MM.1S (cell line): Measurements from ENCODE around the gene OR12D2.

Experiments used
- DNase-seq: peaks from one replicate; pipeline ENCODE4 v3.0.0-alpha.2; 2015
- H2AFZ ChIP-seq: fragments of 300-600 bp; sonication (generic); 2 replicates; pipeline ENCODE4 v1.6.0; 2016; ENCODE audit warnings: antibody characterized with exemption, low read length
- H3F3A ChIP-seq: fragments of 300-600 bp; sonication (generic); 2 replicates; pipeline ENCODE4 v1.6.1; 2016; ENCODE audit warnings: mild to moderate bottlenecking, antibody characterized with exemption, low read length, moderate library complexity, mixed read lengths; ENCODE audit not compliant: insufficient read depth
- H3K27ac ChIP-seq: fragments of 300-600 bp; sonication (generic); 2 replicates; pipeline ENCODE4 v1.5.1; 2016; ENCODE audit warnings: mild to moderate bottlenecking, low read length
- H3K27me3 ChIP-seq: fragments of 300-600 bp; sonication (generic); replicated peaks from 2 replicates; pipeline ENCODE4 v1.6.0; 2016; ENCODE audit warnings: low read length; ENCODE audit not compliant: insufficient read depth
- H3K36me3 ChIP-seq: fragments of 300-600 bp; sonication (generic); replicated peaks from 2 replicates; pipeline ENCODE4 v1.6.1; 2016; ENCODE audit warnings: mild to moderate bottlenecking, low read length, mixed read lengths; ENCODE audit not compliant: insufficient read depth
- H3K4me1 ChIP-seq: fragments of 300-600 bp; sonication (generic); 2 replicates; pipeline ENCODE4 v1.6.1; 2016; ENCODE audit warnings: low read length, mixed read lengths
- H3K4me2 ChIP-seq: fragments of 300-600 bp; sonication (generic); 2 replicates; pipeline ENCODE4 v1.6.0; 2016; ENCODE audit warnings: low read depth, low read length
- H3K4me3 ChIP-seq: fragments of 300-600 bp; sonication (generic); 2 replicates; pipeline ENCODE4 v1.5.1; 2016; ENCODE audit warnings: low read length, mixed read lengths
- H3K79me2 ChIP-seq: fragments of 300-600 bp; sonication (generic); 2 replicates; pipeline ENCODE4 v1.6.1; 2016; ENCODE audit warnings: mixed run types, low read length, mixed read lengths
- H3K9ac ChIP-seq: fragments of 300-600 bp; sonication (generic); 2 replicates; pipeline ENCODE4 v1.6.1; 2016; ENCODE audit warnings: low read length, mixed read lengths
- H3K9me2 ChIP-seq: fragments of 300-600 bp; sonication (generic); replicated peaks from 2 replicates; pipeline ENCODE4 v1.6.1; 2016; ENCODE audit warnings: mild to moderate bottlenecking, low read length, mixed read lengths; ENCODE audit not compliant: insufficient read depth
- H3K9me3 ChIP-seq: fragments of 300-600 bp; sonication (generic); replicated peaks from 2 replicates; pipeline ENCODE4 v1.6.1; 2016; ENCODE audit warnings: mild to moderate bottlenecking, low read length, mixed read lengths; ENCODE audit not compliant: insufficient read depth
- H4K20me1 ChIP-seq: fragments of 300-600 bp; sonication (generic); 2 replicates; pipeline ENCODE4 v1.6.1; 2016; ENCODE audit warnings: mild to moderate bottlenecking, low read length, moderate library complexity, mixed read lengths; ENCODE audit not compliant: insufficient read depth
- CTCF ChIP-seq: fragments of 300-600 bp; sonication (generic); IDR thresholded peaks from 2 replicates; pipeline ENCODE4 v1.5.1; 2016; ENCODE audit warnings: antibody characterized with exemption, low read length, mixed read lengths
- EZH2 ChIP-seq: fragments of 300-600 bp; sonication (generic); optimal IDR thresholded peaks from 2 replicates; pipeline ENCODE3; 2017; ENCODE audit warnings: low read depth, mild to moderate bottlenecking, antibody characterized with exemption, low read length, mixed read lengths
- EZH2phosphoT487 ChIP-seq: fragments of 300-600 bp; sonication (generic); IDR thresholded peaks from 2 replicates; pipeline ENCODE4 v1.6.1; 2018; ENCODE audit warnings: antibody characterized with exemption, low read length

OR12D2 gene

GRCh38 chr6:29368765-29369164 lies 26.7 kb upstream of the OR12D2 start, which contains the start of gene OR5V1:
Gene OR5V1, minus strand, starts transcription at chr6:29368865. Its CDS starts 12,670 bp downstream, at chr6:29356195.
- H3K27me3 ChIP-seq = no peaks in the 10 kb centered on the region
- H2AFZ ChIP-seq = no peak within 1 kb of the TSS

DNA sequence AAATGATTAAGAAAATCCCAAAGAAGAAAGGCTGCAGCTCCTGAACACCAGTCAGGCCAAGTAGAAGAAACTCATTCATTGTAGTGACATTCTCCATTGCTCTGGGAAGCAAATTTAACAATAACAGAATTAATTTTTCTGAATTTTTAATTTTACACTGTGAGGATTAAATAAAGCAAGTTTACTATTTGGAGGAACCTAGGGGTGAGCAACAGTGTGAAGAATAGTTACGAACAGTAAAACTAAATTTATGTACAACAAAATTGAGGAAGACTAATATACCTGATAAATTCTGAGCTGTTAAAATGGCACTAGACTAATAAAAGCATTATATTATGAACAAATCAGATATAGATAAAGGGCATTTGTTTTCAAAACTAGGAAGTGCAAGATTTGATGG lies 20.2 kb upstream of the OR12D2 start, which contains the start of gene OR12D3:
Gene OR12D3 (minus strand): TSS at position 101 of the 400 bp plus-strand sequence. CDS start 4 bp downstream, at position 97.
- no peaks in the 10 kb centered on the region for H3F3A ChIP-seq

More at GRCh38 chr6:29368765-29369164, 26.7 kb upstream of the OR12D2 start, which contains the start of gene OR5V1:
- Histone ChIP-seq H3K9me2 (no peaks in the 10 kb centered on the region), H3K4me1 (no peaks in the 10 kb centered on the region), H3K4me2 (no peak within 1 kb of the TSS), H4K20me1 (no peaks in the 10 kb centered on the region), H3K4me3 (no peak within 1 kb of the TSS), H3F3A (no peaks in the 10 kb centered on the region), H3K27ac (no peak within 1 kb of the TSS), H3K36me3 (no peaks in the 10 kb centered on the region), H3K9ac (no peak within 1 kb of the TSS), H3K79me2 (no peaks in the 10 kb centered on the region), H3K9me3 (no peaks in the 10 kb centered on the region)
- no peak for DNase-seq
- TF ChIP-seq EZH2 = no peak
- no peak for TF ChIP-seq CTCF
- TF ChIP-seq EZH2phosphoT487 = no peak

GRCh38 chr6:29376003-29376402 lies 19.4 kb upstream of the OR12D2 start:
- Histone ChIP-seq H3K79me2 (no peaks in the 10 kb centered on the region), H3K9me2 (no peaks in the 10 kb centered on the region), H3K36me3 (no peaks in the 10 kb centered on the region), H3K9me3 (no peaks in the 10 kb centered on the region), H3K4me1 (no peaks in the 10 kb centered on the region), H3K9ac (no peak overlapping the region), H4K20me1 (no peaks in the 10 kb centered on the region), H3K4me3 (no peak overlapping the region), H3F3A (no peaks in the 10 kb centered on the region), H3K4me2 (no peak overlapping the region), H2AFZ (no peak overlapping the region), H3K27ac (no peak overlapping the region), H3K27me3 (no peaks in the 10 kb centered on the region)
- DNase-seq = peak; percentile 33
- TF ChIP-seq EZH2phosphoT487 (no peak), EZH2 (no peak), CTCF (no peak)

More for the DNA sequence above, 20.2 kb upstream of the OR12D2 start, which contains the start of gene OR12D3:
- H3K9me3 ChIP-seq = no peaks in the 10 kb centered on the region
- H3K4me2 ChIP-seq = no peak within 1 kb of the TSS
- no peak for DNase-seq
- no peak within 1 kb of the TSS for H3K9ac ChIP-seq
- H4K20me1 ChIP-seq = no peaks in the 10 kb centered on the region
- H3K27me3 ChIP-seq = no peaks in the 10 kb centered on the region
- TF ChIP-seq CTCF (no peak), EZH2phosphoT487 (no peak), EZH2 (no peak)
- no peaks in the 10 kb centered on the region for H3K9me2 ChIP-seq
- no peak within 1 kb of the TSS for H3K4me3 ChIP-seq
- H3K4me1 ChIP-seq = no peaks in the 10 kb centered on the region
- H2AFZ ChIP-seq = no peak within 1 kb of the TSS
- H3K79me2 ChIP-seq = no peaks in the 10 kb centered on the region
- H3K36me3 ChIP-seq = no peaks in the 10 kb centered on the region
- H3K27ac ChIP-seq = no peak within 1 kb of the TSS
